HG03565 (cell line): ENCODE measurements around the gene UNK.
A peak's percentile ranks its signal among the peaks of the same experiment; 100 is the strongest.
"Not testable (repeated sequence)": the region's sequence is repeated elsewhere in the genome, so short reads cannot be mapped to it uniquely, and the experiment has no call there.

Experiments used
- ATAC-seq: cut with Tn5 transposase; IDR thresholded peaks from one replicate; pipeline ENCODE4 v1.9.1; 2021; ENCODE audit warnings: mild to moderate bottlenecking, moderate library complexity; ENCODE audit not compliant: unreplicated experiment

UNK gene

DNA sequence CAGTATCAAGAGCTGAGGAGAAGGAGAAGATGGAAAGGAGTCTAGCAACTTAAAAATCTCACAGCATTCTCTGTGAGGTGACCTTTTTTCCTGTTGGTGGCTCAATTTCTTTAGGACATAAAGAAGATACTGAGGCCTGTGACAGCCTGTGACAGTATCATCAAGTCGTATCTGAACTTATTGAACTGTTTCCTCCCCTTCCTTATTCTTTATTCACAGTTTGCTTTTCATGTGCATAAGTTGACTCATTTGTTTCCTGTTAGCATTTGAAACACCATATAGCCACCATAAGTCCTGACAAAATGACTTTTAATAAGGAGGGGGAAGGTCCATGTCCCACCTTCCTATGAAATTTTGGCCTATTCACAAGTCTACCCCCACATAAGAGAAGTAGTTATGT lies 8.9 kb downstream of the UNK start:
- no peak for ATAC-seq

GRCh38 chr17:75795820-75796607 lies 11.4 kb downstream of the UNK start:
- ATAC-seq: no peak

- no peak for ATAC-seq
Observed at GRCh38 chr17:75799402-75799801, 14.8 kb downstream of the UNK start.

DNA sequence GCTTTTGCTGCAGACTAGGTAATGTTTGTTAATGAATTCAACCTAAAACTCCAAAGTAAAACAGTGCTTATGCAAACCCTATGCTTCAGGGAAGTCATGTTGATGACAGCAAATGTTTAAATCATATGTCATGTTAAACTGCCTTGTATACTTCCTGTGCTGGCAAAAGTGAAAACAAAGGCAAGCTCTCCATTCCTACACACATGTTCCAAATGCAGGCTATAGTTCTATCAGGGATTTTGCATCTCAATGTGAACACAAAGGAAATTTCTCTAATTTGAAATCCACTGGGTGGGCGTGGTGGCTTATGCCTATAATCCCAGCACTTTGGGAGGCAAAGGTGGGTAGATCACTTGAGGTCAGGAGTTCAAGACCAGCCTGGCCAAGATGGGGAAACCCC lies 19.3 kb downstream of the UNK start:
- no peak for ATAC-seq

- ATAC-seq: no peak
Observed at GRCh38 chr17:75806822-75807500, 22.4 kb downstream of the UNK start.

- ATAC-seq: no peak
Observed at GRCh38 chr17:75807861-75808260, 23.3 kb downstream of the UNK start.

- ATAC-seq: no peak
Observed at GRCh38 chr17:75808549-75808904, 23.9 kb downstream of the UNK start.

GRCh38 chr17:75808905-75809621 lies 24.5 kb downstream of the UNK start:
- ATAC-seq: peak; percentile 53

DNA sequence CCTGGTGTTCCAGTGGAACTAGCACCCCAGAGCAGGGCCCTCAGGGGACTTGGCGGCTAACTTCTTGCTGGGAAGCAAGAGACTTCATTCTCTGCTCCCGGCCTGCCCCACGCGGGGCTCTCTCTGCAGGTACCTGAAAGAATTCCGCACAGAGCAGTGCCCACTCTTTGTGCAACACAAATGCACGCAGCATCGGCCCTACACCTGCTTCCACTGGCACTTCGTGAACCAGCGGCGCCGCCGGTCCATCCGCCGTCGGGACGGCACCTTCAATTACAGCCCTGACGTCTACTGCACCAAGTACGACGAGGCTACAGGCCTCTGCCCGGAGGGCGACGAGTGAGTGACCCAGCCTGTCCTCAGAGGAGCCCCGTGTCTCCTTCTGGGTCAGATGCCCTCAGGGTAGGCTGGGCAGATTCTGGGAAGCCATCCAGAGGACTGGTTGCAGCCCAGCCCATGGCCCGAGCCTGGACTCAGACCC lies 25.1 kb downstream of the UNK start:
- no peak for ATAC-seq

DNA sequence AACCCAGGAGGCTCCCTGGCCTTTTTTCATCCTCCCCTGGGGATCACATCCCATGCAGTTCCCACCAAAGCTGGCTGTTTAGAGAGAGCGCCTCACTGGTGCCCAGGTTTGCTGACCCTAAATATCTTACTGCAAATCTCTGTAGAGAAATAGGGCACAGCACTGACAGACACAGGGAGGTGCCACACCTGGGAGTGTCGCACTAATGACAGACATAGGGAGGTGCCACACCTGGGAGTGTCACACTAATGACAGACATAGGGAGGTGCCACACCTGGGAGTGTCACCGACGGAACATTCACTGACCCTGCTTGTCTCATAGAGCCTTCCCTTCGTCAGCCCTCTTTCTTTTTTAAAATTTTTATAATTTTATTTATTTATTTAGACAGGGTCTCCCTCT lies 25.6 kb downstream of the UNK start:
- no peak for ATAC-seq

GRCh38 chr17:75810756-75811155 lies 26.1 kb downstream of the UNK start:
- not testable (repeated sequence) for ATAC-seq

DNA sequence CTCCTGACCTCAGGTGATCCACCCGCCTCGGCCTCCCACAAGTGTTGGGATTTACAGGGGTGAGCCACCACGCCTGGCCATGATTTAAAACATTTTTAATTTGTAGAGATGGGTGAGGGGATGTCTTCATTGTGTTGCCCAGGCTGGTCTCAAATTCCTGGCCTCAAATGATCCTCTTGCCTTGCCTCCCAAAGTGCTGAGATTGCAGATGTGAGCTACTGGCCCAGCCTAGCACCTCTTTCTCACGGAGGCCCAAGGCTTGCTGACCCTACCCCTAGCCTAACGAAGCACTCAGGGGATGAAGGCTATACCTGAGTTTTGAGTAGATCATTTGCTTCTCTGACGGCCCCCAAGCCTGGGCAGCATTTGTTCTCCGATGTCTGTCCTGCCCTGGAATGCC lies 26.6 kb downstream of the UNK start:
- no peak for ATAC-seq

- no peak for ATAC-seq
Observed at GRCh38 chr17:75812096-75813013, 27.7 kb downstream of the UNK start.

DNA sequence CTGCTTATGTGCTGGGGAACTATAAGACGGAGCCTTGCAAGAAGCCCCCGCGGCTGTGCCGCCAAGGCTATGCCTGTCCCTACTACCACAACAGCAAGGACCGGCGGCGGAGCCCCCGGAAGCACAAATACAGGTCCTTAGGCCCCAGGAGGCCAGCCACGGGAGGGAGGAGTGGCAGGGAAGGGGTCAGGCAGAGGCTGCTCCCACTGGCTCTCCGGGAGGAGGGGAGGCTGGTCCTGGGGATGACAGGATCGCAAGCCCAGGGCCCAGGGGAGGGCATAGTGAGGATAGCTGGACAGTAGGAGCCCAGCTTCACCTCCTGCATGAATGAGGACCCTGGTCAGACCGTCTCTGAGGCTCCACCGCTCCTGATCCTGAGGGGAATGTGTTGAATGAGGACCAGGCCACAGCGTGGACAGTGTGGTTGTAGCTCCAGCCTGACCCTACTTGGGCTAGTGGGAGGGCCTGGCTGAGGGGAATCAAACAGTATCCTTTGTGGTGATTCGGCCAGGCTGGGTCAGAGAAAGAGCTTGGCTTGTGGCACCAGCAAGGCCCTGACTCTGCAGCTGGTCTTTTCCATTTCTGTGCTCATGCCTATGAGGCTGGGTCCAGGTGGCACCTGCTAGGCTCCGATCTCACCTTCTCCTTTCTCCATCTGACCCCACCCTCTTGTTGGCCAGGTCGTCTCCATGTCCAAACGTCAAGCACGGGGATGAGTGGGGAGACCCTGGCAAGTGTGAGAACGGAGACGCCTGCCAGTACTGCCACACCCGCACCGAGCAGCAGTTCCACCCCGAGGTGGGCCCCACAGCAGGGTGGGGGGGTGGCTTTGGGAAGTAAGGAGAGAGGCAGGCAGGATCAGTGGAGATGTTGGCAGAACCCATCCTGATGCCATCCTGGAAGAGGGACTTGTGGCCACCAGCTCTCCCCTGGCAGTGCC lies 28.7 kb downstream of the UNK start:
- ATAC-seq: no peak

- no peak for ATAC-seq
Observed at GRCh38 chr17:75814021-75814395, 29.4 kb downstream of the UNK start.

GRCh38 chr17:75814900-75815373 lies 30.3 kb downstream of the UNK start:
- ATAC-seq: no peak

DNA sequence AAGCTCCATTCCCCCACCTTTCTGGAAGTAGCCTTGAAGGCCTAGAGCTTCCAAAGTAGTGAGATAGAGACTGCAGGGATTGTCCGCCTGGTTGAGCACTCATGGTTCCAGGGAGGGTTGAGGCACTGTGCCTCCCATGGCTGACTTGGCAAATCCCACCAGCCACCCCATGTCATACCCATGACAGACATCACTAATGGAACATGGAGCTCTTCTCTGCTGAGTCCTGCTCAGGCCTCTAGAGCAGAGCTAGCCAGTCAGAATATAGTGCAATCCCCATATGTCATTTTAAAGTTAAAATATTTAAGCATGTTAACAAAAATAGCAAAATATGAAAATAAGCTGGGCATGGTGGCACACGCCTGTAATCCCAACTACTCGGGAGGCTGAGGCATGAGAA lies 30.8 kb downstream of the UNK start:
- no peak for ATAC-seq

GRCh38 chr17:75816693-75817092 lies 32.1 kb downstream of the UNK start:
- no peak for ATAC-seq

- no peak for ATAC-seq
Observed at GRCh38 chr17:75817571-75817970, 33.0 kb downstream of the UNK start.
